WTC11 (cell line): ENCODE results near the gene SARM1. TPM values are rescaled to one million over a fixed set of nuclear protein-coding genes. Genes with fewer than 3 reads are reported as not detected.

Experiments used
- ATAC-seq: fragments of 200-7000 bp; cut with Tn5 transposase; 2 replicates; pipeline ENCODE4 v1.10.0; 2021; ENCODE audit warnings: mild to moderate bottlenecking, moderate library complexity
- CTCF ChIA-PET: fragments of 300-600 bp; sonication (Branson Sonifier 250); formaldehyde crosslinking; loops from one replicate; lab custom pipeline; 2021; ENCODE audit warnings: antibody characterized with exemption; lab: Charles Lee
- POLR2A ChIA-PET: fragments of 350-600 bp; sonication (Branson Sonifier 250); formaldehyde crosslinking; loops from one replicate; lab custom pipeline; 2021; ENCODE audit warnings: antibody characterized with exemption; lab: Charles Lee
- DNase-seq: peaks from one replicate; pipeline ENCODE4 v3.0.0; 2021; ENCODE audit warnings: low spot score
- H3K27ac Mint-ChIP-seq: 2 replicates; pipeline ENCODE4 v1.8.0; 2021; ENCODE audit warnings: mixed read lengths
- H3K27me3 Mint-ChIP-seq: 2 replicates; pipeline ENCODE4 v1.8.0; 2021; ENCODE audit warnings: low read depth, mild to moderate bottlenecking, moderate library complexity, mixed read lengths
- H3K36me3 Mint-ChIP-seq: 2 replicates; pipeline ENCODE4 v1.8.0; 2021; ENCODE audit warnings: mixed read lengths
- H3K4me1 Mint-ChIP-seq: 2 replicates; pipeline ENCODE4 v1.8.0; 2022; ENCODE audit warnings: mixed read lengths
- H3K4me3 Mint-ChIP-seq: 2 replicates; pipeline ENCODE4 v1.8.0; 2021; ENCODE audit warnings: mild to moderate bottlenecking, moderate library complexity, mixed read lengths
- H3K9me3 Mint-ChIP-seq: 2 replicates; pipeline ENCODE4 v1.8.0; 2021; ENCODE audit warnings: mixed read lengths
- AR ChIP-seq: fragments of 250-450 bp; sonication (Bioruptor Pico); IDR thresholded peaks from 2 replicates; pipeline ENCODE4 v1.9.0; 2021; ENCODE audit warnings: mild to moderate bottlenecking
- CDX4 ChIP-seq: fragments of 250-450 bp; sonication (Bioruptor Pico); IDR thresholded peaks from 2 replicates; pipeline ENCODE4 v1.9.0; 2021; ENCODE audit warnings: moderate library complexity, mild to moderate bottlenecking, inconsistent platforms, borderline replicate concordance
- CREB1 ChIP-seq: sonication (generic); formaldehyde crosslinking; IDR thresholded peaks from 2 replicates; pipeline ENCODE4 v1.8.0; 2023; ENCODE audit warnings: mild to moderate bottlenecking, missing genetic modification reagents
- ERG ChIP-seq: fragments of 250-450 bp; sonication (Bioruptor Pico); IDR thresholded peaks from 2 replicates; pipeline ENCODE4 v1.8.0; 2021; ENCODE audit warnings: mild to moderate bottlenecking
- GRHL2 ChIP-seq: fragments of 250-450 bp; sonication (Bioruptor Pico); IDR thresholded peaks from 2 replicates; pipeline ENCODE4 v1.8.0; 2022; ENCODE audit warnings: mild to moderate bottlenecking, moderate library complexity; ENCODE audit not compliant: insufficient replicate concordance, severe bottlenecking
- HMGA2 ChIP-seq: fragments of 250-450 bp; sonication (Bioruptor Pico); IDR thresholded peaks from 2 replicates; pipeline ENCODE4 v1.4.0; 2021; ENCODE audit warnings: mild to moderate bottlenecking, moderate library complexity
- HMGXB4 ChIP-seq: sonication (generic); formaldehyde crosslinking; IDR thresholded peaks from 2 replicates; pipeline ENCODE4 v1.8.1; 2023; ENCODE audit warnings: mild to moderate bottlenecking, moderate library complexity, missing genetic modification reagents
- IRF2 ChIP-seq: sonication (generic); formaldehyde crosslinking; IDR thresholded peaks from 2 replicates; pipeline ENCODE4 v1.8.0; 2022; ENCODE audit warnings: low read depth, missing genetic modification reagents, borderline replicate concordance
- JUN ChIP-seq: sonication (generic); formaldehyde crosslinking; IDR thresholded peaks from 2 replicates; pipeline ENCODE4 v1.8.0; 2023; ENCODE audit warnings: mild to moderate bottlenecking, missing genetic modification reagents
- KAT7 ChIP-seq: sonication (generic); formaldehyde crosslinking; IDR thresholded peaks from 2 replicates; pipeline ENCODE4 v1.8.1; 2023; ENCODE audit warnings: missing genetic modification reagents, mild to moderate bottlenecking, borderline replicate concordance
- NR1H2 ChIP-seq: sonication (generic); formaldehyde crosslinking; IDR thresholded peaks from 2 replicates; pipeline ENCODE4 v1.9.0; 2021; ENCODE audit warnings: mild to moderate bottlenecking, moderate library complexity, missing genetic modification reagents
- PRRX2 ChIP-seq: fragments of 250-450 bp; sonication (Bioruptor Pico); IDR thresholded peaks from 2 replicates; pipeline ENCODE4 v1.8.0; 2021; ENCODE audit warnings: mild to moderate bottlenecking
- RELA ChIP-seq: sonication (generic); formaldehyde crosslinking; IDR thresholded peaks from 2 replicates; pipeline ENCODE4 v1.8.1; 2022; ENCODE audit warnings: missing genetic modification reagents, mild to moderate bottlenecking, borderline replicate concordance
- ZNF121 ChIP-seq: sonication (generic); formaldehyde crosslinking; IDR thresholded peaks from 2 replicates; pipeline ENCODE4 v1.8.0; 2023; ENCODE audit warnings: missing genetic modification reagents
- ZNF219 ChIP-seq: sonication (generic); formaldehyde crosslinking; IDR thresholded peaks from 2 replicates; pipeline ENCODE4 v1.8.0; 2023; ENCODE audit warnings: missing genetic modification reagents, mild to moderate bottlenecking, borderline replicate concordance
- ZNF281 ChIP-seq: sonication (generic); formaldehyde crosslinking; IDR thresholded peaks from 2 replicates; pipeline ENCODE4 v1.8.0; 2023; ENCODE audit warnings: mild to moderate bottlenecking, missing genetic modification reagents
- ZNF416 ChIP-seq: fragments of 250-450 bp; sonication (Bioruptor Pico); IDR thresholded peaks from 2 replicates; pipeline ENCODE4 v1.9.0; 2021; ENCODE audit warnings: mild to moderate bottlenecking, inconsistent platforms
- ZNF423 ChIP-seq: fragments of 250-450 bp; sonication (Bioruptor Pico); IDR thresholded peaks from 2 replicates; pipeline ENCODE4 v2.1.2; 2022; ENCODE audit warnings: mild to moderate bottlenecking, moderate library complexity
- ZNF532 ChIP-seq: fragments of 250-450 bp; sonication (Bioruptor Pico); IDR thresholded peaks from 2 replicates; pipeline ENCODE4 v1.9.0; 2021; ENCODE audit warnings: mild to moderate bottlenecking, borderline replicate concordance
- ZSCAN18 ChIP-seq: fragments of 250-450 bp; sonication (Bioruptor Pico); IDR thresholded peaks from 2 replicates; pipeline ENCODE4 v2.1.2; 2022; ENCODE audit warnings: mild to moderate bottlenecking, moderate library complexity
- total RNA-seq: library from RNA; stranded (reverse); gene quantifications from 3 replicates; pipeline ENCODE4 v1.2.3, GENCODE V29; 2021

Gene SARM1
- total RNA-seq, 1 experiment from 2014 or later: 3.8 TPM

- CTCF ChIA-PET: no interaction called here
- Mint-ChIP-seq H3K9me3 (no peaks in the 10 kb centered on the region), H3K4me1 (peaks cover 10% of the 10 kb centered on the region), H3K27ac (no peak overlapping the region), H3K36me3 (peaks cover 22% of the 10 kb centered on the region), H3K4me3 (no peak overlapping the region), H3K27me3 (no peaks in the 10 kb centered on the region)
- ATAC-seq: no peak
- no peak for DNase-seq
- TF ChIP-seq JUN: no peak
- TF ChIP-seq ZNF121 (CRISPR knock-in tag): no peak
- no peak for TF ChIP-seq NR1H2
- POLR2A ChIA-PET: no interaction called here
Observed at GRCh38 chr17:28340374-28340773, 31.1 kb upstream of the SARM1 start.

GRCh38 chr17:28341516-28341915, 30.0 kb upstream of the SARM1 start:
- CTCF ChIA-PET: no interaction called here
- TF ChIP-seq ZNF219 (CRISPR knock-in tag) (no peak), ZNF423 (CRISPR knock-in tag) (no peak), PRRX2 (no peak), KAT7 (CRISPR knock-in tag) (no peak), HMGA2 (CRISPR knock-in tag) (no peak), RELA (CRISPR knock-in tag) (no peak), ZNF121 (CRISPR knock-in tag) (no peak), IRF2 (CRISPR knock-in tag) (no peak), CREB1 (CRISPR knock-in tag) (no peak), ZNF532 (CRISPR knock-in tag) (no peak), CDX4 (CRISPR knock-in tag) (no peak), ERG (CRISPR knock-in tag) (no peak), ZNF416 (CRISPR knock-in tag) (no peak), GRHL2 (no peak), ZNF281 (CRISPR knock-in tag) (no peak), ZSCAN18 (CRISPR knock-in tag) (no peak), HMGXB4 (no peak), AR (CRISPR knock-in tag) (no peak)

More at GRCh38 chr17:28341516-28341915, 30.0 kb upstream of the SARM1 start:
- H3K9me3 Mint-ChIP-seq: no peaks in the 10 kb centered on the region
- H3K36me3 Mint-ChIP-seq: peaks cover 28% of the 10 kb centered on the region
- H3K27me3 Mint-ChIP-seq: no peaks in the 10 kb centered on the region
- no peak overlapping the region for H3K4me3 Mint-ChIP-seq
- ATAC-seq (no peak), DNase-seq (no peak)
- POLR2A ChIA-PET: no interaction called here
- H3K27ac Mint-ChIP-seq: no peak overlapping the region
- peaks cover 12% of the 10 kb centered on the region for H3K4me1 Mint-ChIP-seq
